ENCODE data around the gene EARS2. TPM values are rescaled to one million over a fixed set of nuclear protein-coding genes. Genes with fewer than 3 reads are reported as not detected.
A peak's percentile ranks its signal among the peaks of the same experiment; 100 is the strongest.

EARS2 gene
- total and polyA plus RNA-seq, 9 of the 15 experiments (the other 6 are each of a cell fraction or from before 2014, with no cell fraction given), result 17.6 to 58.6 (median 36.3) TPM

DNA sequence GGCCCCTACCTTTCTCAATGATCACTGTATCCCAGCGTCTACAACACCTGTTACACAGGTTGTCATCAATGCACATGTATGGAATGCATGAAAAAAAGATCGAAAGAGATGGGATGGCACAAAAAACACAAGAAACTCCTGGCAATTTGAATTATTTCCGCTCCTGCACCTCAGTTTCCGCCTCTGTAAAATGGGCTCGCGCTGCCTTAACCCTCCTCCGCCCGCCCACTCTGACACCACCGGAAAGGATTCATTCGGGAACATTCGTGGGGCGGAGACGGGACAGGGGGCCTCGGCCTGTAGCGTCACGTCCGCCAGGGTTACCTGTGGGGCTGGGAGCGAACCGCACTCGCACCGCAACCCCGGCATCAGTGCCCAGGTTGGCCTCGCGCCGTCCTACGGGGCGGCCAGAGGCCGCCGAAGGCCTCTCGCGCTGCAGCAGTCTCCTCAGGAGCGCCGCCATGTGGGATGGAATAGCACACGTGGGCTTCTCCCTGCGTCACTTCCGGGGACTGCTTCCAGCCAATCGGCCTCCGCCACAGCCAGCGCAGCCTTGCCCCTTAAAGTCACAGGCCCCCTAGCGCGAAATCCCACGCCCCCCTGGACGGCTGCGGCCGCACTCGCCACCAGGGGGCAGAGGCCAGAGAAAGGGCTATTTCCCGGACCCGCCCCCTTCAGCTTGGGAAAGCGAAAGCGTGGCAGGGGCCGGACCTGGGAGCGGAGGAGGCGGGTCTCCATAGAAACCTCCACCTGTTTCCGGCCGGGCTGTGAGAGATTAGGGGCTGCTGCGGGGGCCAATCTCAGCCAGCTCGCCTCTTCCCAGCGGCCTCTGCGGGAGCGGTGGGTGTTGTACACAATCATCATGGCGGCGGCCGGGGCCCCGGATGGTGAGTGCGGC, at the start of gene EARS2, which contains the start of gene UBFD1 (continued):
- TF ChIP-seq, protein P1, sequence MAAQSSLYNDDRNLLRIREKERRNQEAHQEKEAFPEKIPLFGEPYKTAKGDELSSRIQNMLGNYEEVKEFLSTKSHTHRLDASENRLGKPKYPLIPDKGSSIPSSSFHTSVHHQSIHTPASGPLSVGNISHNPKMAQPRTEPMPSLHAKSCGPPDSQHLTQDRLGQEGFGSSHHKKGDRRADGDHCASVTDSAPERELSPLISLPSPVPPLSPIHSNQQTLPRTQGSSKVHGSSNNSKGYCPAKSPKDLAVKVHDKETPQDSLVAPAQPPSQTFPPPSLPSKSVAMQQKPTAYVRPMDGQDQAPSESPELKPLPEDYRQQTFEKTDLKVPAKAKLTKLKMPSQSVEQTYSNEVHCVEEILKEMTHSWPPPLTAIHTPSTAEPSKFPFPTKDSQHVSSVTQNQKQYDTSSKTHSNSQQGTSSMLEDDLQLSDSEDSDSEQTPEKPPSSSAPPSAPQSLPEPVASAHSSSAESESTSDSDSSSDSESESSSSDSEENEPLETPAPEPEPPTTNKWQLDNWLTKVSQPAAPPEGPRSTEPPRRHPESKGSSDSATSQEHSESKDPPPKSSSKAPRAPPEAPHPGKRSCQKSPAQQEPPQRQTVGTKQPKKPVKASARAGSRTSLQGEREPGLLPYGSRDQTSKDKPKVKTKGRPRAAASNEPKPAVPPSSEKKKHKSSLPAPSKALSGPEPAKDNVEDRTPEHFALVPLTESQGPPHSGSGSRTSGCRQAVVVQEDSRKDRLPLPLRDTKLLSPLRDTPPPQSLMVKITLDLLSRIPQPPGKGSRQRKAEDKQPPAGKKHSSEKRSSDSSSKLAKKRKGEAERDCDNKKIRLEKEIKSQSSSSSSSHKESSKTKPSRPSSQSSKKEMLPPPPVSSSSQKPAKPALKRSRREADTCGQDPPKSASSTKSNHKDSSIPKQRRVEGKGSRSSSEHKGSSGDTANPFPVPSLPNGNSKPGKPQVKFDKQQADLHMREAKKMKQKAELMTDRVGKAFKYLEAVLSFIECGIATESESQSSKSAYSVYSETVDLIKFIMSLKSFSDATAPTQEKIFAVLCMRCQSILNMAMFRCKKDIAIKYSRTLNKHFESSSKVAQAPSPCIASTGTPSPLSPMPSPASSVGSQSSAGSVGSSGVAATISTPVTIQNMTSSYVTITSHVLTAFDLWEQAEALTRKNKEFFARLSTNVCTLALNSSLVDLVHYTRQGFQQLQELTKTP (IDR thresholded peaks at IDR 0.05; ENCODE audit: low read depth in 1 of 2, partially characterized antibody in 2 of 2), result peak in 1 of 2 experiments; percentile 40
- TF ChIP-seq FOSL1 (tag; conservative IDR thresholded peaks at IDR 0.05) (peak; percentile 69), YY1 (IDR thresholded peaks at IDR 0.05; ENCODE audit: borderline replicate concordance in 1 of 3, control insufficient read depth in 1 of 3, extremely low read depth in 1 of 3, insufficient read depth in 3 of 3, insufficient read length in 1 of 3, insufficient replicate concordance in 2 of 3, low read depth in 1 of 3, low read length in 2 of 3) (peak; percentile 77 to 97 (median 93)), ETS2 (tag; IDR thresholded peaks at IDR 0.05; ENCODE audit: borderline replicate concordance, poor library complexity, severe bottlenecking) (no peak), USF1 (CRISPR knock-in tag; IDR thresholded peaks at IDR 0.05) (peak; percentile 95), LCOR (CRISPR knock-in tag; IDR thresholded peaks at IDR 0.05) (peak; percentile 90), TCFL5 (CRISPR knock-in tag; conservative IDR thresholded peaks at IDR 0.05) (no peak), ZNF668 (CRISPR knock-in tag; IDR thresholded peaks at IDR 0.05) (0 out of 2 replicates have a peak, but pooled peaks have one; percentile 50), DMBX1 (CRISPR knock-in tag; IDR thresholded peaks at IDR 0.05; ENCODE audit: borderline replicate concordance) (peak; percentile 64; the same call in 1 of the 2 replicates), CREM (IDR thresholded peaks at IDR 0.05; ENCODE audit: low read depth) (peak; percentile 95), HOMEZ (CRISPR knock-in tag; IDR thresholded peaks at IDR 0.05) (no peak)
- TF ChIP-seq, protein P2, sequence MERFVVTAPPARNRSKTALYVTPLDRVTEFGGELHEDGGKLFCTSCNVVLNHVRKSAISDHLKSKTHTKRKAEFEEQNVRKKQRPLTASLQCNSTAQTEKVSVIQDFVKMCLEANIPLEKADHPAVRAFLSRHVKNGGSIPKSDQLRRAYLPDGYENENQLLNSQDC (CRISPR knock-in tag; IDR thresholded peaks at IDR 0.05), result no peak
- TF ChIP-seq, protein P3, sequence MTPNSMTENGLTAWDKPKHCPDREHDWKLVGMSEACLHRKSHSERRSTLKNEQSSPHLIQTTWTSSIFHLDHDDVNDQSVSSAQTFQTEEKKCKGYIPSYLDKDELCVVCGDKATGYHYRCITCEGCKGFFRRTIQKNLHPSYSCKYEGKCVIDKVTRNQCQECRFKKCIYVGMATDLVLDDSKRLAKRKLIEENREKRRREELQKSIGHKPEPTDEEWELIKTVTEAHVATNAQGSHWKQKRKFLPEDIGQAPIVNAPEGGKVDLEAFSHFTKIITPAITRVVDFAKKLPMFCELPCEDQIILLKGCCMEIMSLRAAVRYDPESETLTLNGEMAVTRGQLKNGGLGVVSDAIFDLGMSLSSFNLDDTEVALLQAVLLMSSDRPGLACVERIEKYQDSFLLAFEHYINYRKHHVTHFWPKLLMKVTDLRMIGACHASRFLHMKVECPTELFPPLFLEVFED (CRISPR knock-in tag; conservative IDR thresholded peaks at IDR 0.05), result 0 out of 2 replicates have a peak, but pooled peaks have one; percentile 51
